GM21526 (cell line): ENCODE data around the gene FEN1.
A peak's percentile ranks its signal among the peaks of the same experiment; 100 is the strongest.

Source experiments
- ATAC-seq: cut with Tn5 transposase; IDR thresholded peaks from one replicate; pipeline ENCODE4 v1.9.1; 2021; ENCODE audit warnings: moderate library complexity; ENCODE audit not compliant: unreplicated experiment, low FRiP score

The FEN1 gene

DNA sequence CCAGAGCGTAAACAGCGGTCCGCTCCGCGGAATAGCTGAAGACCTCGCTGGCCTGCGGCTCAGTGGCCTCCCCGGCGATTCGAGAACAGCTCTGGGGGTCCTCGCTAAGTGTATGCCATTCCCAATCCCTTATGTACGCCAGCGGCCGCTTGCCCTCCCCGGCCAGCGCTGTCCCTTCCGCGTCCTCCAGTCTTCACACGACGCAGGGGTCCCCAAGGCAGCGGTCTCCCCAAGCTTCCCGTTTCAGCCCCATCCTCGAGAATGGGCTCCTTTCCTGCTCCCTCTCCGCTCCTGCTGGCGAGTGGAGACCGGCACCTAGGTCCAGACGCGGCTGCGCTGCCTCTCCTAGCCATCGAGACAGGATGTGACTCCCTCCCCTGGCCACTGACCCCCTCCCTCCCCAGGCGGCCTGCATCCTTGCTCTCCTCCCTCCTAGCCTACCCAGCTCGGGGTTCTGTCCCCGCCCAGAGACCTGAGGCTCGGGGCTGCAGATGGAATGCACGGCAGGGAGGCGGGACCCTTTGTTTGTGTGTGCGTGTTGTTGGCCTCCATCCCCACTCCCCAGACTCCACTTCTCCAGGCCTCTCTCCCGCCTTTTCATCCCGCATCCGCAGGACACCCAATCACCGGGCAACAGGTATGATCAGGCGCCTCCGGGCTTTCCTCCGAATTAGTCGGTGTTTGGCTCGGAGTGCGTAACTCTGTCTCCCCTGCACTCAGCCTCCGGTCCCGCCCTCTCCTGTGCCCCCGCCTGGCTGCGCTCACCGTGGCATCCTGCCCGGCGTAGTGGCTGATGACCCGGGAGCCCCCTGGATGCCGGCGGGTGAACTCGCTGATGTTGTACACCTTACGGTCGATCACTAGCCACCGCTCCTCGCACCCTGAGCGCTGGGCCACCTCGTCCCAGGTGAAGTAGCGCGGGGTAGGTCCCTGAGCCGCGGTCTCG is 23.4 kb downstream of the FEN1 start:
- ATAC-seq = peak; percentile 38

DNA sequence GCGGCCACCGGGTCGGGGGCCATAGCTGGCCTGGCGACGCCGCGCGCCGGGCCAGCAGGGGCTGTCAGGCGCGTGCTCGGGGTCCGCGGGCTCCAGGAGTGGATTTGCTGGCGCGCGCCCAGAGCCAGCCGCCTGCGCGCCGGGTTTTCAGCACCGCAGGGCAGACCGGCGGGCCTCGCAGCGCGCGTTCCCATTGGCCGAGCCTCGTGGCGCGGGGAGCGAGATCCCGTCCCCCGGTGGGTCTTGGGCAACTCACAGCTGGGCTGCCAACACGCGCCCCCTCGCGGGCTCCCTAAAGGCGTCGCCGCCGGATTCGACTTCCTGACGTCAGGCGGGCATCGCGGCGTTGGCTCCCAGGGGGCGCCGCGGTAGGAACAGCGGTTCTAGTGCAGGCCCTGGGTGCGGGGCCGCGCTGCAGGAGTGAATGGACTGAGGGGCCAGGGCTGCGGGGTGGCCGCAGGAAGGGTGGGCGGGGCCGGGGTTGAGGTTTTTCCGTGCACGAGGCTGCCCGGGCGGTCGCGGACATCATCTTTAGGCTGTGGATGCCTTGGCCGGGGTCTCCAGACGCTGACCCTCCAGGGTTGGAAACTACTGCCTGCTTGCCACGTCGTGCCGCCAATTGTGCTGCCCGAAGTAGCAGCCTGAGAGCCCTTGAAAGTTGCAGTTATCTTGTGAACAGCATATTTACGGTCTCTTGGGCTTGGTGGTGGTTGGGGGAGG is 24.2 kb downstream of the FEN1 start, which contains the start of gene FADS1:
TSS of gene FADS1 (minus strand) at position 268 of the 720 bp plus-strand sequence. CDS start at position 194, 74 bp downstream.
- peak; percentile 46 for ATAC-seq

DNA sequence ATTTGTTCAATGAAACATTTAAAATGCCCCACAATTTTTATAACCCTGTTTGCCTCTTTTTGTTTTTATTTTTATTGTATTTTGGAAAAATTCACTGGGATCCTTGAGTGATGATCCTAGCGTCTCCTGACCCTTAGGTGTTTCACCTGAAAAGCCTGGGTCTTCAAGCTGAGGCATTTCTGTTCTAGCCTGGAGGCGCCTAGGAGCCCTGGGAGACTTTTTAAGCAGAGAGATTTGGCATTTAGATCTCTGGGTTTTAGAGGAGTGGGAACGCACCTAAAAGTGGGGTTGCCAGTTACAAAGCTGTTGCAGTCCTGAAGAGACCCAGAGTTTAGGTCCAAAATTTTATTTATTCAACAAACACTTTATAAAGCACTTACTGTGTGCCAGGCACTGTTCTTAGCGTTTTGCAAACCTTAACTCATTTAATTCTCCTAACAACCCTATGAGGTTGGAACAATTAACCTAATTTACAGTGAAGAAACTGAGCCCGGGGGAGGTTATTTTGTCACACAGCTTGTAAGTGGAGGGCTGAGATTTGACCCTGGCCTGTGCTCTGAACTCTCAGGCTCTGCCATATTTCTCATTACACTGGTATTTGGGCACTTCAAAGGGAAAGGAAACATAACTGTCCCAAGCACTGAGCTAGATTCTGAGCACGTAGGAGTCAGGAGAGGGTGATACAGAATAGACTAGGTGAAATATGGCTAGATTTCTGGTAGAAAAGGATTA is 24.9 kb downstream of the FEN1 start:
- no peak for ATAC-seq

DNA sequence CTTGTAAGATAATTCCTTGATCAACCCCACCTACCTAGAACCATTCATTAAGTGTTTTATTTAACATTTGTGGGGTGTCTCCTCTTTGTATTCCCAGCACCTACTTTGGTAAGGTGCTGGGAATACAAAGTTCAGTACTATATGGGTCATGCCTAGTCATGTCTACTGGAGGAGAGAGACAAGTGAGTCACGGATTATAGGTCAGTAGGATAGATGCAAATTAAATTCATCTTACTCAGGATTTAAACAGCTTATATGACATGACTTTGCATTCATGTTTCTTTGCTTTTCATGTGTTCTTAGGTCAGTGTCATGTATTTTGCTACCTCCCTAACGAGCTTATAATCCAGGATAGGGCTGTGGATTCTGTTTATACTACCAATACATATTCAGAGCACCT is 27.5 kb downstream of the FEN1 start:
- no peak for ATAC-seq

DNA sequence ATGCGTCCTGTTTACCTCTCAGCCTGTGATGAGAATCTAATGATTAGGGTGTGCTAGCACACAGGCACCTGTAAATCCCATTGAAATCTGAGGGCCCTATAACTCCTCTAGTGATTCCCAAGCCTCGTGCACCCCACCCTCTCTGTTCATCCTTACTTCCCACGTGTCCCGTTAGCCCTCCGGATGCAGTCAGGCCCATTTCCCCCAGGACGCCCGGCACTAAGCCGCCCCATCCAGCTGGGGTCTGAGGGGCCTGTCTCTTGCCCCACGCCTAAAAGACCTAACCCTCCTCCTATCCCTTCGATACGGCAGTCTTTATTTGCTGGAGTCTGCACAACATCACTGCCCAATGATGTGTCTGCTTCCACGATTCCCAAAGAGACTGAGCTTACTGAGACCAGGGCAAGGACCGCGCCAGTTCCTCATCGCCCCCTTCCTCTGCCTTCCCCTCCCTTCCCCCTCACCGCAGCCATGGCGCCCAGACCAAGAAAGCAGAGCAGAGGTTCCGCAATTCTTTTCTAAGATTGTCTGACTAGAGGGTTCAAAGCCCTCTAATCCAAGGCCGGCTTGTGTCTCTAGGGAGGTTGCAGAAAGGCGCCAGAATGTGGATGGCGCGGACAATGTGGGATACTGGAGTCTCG is 34.3 kb downstream of the FEN1 start:
- ATAC-seq = peak; percentile 8

DNA sequence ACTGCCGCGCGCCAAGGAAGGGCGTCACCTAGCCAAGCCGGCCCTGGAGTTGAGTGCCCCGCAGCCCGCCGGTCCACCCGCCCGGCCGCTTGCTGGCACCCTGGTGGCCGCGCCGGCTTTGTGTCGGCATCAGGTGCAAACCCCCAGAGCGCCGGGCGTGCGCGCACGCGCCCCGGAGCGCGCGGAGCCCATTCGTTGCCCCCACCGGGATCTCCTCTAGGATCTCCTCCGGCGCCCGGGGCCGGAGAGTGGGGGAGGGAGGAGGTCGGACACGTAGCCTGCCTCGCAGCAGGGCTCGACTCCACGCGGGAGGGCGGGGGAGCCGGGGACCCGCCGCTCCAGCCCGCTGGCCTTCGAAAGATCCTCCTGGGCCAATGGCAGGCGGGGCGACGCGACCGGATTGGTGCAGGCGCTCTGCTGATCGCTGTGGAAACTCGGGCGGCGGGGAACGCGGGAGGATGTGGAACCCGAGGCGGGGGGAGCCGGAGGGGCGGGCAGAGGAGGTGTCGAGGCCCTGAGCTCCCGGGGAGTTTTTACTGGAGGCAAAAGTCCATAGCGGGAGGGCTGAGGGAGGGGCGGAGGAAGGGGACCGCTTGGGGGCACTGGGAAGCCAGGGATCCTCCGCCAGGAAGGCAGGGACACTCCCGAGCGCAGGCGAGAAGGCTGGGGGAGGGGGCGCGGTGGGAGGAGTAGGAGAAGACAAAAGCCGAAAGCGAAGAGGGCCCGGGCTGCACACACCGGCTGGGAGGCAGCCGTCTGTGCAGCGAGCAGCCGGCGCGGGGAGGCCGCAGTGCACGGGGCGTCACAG is 35.1 kb downstream of the FEN1 start, which contains the start of gene FADS2:
TSS of gene FADS2 (plus strand) at position 730 of the 808 bp plus-strand sequence. CDS start 91 bp downstream, outside the sequence.
- peak; percentile 64 for ATAC-seq

DNA sequence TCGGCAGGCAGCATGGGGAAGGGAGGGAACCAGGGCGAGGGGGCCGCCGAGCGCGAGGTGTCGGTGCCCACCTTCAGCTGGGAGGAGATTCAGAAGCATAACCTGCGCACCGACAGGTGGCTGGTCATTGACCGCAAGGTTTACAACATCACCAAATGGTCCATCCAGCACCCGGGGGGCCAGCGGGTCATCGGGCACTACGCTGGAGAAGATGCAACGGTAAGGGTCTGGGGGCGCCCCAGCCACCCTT is 35.6 kb downstream of the FEN1 start:
- peak; percentile 2 for ATAC-seq

DNA sequence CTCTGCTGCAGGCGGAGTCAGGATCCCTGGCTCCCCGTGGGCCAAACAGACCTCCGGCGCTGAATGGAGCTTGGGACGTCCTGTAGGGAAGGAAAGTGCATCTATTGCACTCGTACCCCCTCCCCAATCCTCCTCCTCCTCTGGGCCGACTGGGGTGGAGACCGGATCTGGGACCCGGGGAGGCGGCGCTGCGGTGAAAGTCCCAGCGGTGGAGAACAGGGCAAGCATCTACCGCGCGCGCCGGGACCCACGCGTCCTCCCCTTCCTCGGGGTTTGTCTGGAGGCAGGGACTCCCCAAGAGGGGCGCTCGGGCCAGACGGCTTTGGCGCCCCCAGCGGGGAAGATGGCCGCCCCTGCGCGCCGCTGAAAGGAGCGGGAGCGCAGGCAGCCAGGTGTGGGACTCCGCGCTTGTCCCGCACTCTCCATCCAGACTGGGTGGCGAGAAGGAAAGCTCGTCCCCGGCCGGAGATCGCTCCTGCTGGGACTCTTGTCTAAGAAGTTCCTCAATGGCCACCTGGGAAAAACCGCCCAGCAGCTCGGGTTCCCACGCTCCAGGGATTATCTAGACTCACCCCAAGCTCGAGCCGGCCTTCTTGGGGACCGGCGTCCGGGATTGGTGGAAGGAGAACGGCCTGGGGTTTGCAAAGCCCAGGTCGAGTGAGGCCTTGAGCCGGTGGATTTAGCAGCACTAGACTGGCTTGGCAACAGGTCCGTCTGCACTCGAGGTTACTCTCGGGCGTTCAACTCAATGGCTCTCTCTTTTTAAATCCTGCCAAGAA is 36.1 kb downstream of the FEN1 start:
- no peak for ATAC-seq

DNA sequence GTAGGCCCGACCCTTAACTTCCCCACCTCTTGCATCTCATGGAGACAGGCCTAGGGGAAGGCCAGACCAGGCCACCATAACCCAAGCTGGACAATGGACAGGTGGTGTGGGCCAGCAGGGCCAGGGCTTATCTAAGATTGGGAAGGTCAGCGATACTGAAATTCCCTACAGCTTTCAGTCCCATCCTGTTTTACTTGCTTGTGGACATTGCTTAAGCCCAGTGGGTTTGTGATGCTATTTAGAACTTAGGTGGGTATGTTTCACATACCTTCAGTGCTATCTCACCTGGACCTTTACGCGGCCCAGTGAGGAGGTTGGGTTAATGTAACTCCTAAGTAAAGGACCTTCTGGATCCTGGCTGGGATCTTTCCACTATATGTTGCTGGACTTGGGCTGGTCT is 37.1 kb downstream of the FEN1 start:
- no peak for ATAC-seq

DNA sequence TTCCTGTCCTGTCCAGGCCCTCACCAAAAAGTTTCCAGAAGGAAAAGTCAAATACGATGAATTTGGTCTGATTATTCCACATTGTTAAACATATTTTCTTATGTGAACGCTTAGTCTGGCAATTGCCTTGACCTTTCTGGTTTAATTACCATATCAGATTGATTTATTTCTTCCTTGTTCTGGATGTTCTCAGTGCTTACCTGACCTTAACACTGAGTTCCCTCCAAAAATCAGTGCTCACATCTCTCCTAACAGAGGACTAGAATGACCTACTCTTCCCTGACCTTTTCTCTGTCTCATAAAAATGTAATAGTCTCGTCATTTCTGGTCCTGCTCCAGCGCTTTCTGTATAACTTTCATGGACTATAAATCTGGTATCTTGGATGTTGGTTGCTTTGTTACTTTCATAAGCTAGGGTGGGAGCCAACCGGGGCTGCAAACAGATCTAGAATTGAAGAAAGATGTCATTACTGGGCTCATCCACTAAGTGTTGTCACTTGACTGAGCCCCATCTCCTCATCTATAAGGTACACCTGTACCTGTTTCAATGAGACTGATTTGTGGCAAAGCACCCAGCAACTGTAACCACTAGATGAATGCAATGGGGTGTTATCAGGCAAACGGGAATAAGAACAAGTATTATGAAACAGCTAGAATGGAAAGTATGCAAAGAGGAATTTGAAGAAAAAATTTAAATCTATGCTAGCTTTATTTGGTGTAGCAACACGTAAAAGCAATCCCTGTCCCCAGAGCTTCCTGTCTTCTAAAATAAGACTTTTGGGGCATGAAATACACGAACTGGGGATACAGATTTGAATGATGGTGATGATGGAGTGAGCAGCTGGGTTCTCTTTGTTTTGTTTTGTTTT is 37.8 kb downstream of the FEN1 start:
- no peak for ATAC-seq

DNA sequence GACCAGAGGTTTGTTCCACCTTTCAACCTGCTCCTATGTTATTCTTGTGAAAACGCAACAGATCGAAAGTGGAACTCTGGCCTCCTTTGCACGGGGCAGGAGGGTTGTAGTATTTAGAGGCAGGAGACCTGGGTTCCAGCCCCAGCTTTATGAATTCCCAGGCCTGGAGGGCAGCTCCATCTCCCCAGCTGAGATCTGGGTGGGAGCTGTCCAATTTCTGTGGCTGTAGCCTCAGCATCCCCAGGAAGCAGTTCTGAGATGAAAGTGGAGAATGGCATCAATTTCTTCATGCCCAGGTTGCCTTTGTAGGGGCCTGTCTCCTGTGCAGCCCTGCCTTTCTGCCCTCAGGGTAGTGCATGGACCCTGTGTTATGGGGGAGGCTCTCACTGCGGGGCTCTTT is 39.5 kb downstream of the FEN1 start:
- ATAC-seq = no peak

DNA sequence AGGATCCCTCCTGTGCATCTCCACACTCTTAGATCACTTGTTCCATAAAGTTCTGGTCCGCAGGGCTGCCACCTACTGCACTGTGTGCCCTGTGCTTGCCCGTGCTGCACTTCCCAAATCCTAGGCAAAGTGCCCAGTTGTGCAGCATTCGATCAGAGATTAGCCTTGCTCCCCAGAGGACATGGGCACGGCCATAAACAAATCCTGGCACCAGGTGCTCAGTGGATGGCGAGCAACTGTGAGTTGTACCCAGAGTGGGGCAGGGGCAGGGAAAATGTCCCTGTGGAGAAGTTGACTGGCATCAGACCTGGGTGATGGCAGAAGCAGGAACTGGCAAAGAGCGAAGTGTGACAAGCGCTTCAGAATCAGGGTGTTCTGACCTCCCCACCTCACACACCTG is 40.0 kb downstream of the FEN1 start:
- no peak for ATAC-seq

DNA sequence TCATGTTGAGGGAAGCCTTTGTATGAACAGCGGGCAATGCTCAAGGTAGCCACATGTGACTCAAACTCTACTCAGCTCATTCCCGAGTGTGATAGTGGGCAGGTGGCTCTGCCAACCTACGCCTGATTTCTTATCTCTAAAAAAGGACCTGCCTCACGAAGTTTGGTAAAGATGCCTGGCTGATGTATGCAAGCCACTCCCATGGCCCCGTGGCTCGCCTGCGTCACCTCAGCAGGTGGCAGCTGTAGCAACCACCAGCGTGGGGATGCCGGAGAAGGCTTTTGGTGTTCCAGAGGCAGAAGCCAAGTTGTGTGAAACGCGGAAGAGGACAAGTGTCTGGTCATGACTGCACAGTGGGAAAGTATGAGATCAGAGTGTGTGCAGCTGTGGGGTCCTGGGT is 40.8 kb downstream of the FEN1 start:
- ATAC-seq = no peak

DNA sequence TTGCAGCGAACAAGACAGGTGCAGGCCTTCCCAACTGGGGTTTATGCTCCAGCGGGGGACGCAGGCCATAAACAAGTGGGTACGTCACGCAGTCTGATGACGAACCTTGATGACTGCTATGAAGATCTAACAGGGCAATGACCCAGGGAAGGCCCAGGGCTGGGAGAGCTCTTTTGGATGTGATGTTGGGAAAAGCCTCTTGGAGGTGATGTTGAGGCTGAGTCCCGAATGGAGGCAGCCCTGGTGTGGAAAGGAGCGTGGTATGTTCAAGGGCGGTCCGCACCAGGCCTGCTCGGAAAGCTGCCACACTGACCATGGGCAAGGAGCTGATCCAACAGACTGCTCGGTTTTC is 41.2 kb downstream of the FEN1 start:
- ATAC-seq = no peak

DNA sequence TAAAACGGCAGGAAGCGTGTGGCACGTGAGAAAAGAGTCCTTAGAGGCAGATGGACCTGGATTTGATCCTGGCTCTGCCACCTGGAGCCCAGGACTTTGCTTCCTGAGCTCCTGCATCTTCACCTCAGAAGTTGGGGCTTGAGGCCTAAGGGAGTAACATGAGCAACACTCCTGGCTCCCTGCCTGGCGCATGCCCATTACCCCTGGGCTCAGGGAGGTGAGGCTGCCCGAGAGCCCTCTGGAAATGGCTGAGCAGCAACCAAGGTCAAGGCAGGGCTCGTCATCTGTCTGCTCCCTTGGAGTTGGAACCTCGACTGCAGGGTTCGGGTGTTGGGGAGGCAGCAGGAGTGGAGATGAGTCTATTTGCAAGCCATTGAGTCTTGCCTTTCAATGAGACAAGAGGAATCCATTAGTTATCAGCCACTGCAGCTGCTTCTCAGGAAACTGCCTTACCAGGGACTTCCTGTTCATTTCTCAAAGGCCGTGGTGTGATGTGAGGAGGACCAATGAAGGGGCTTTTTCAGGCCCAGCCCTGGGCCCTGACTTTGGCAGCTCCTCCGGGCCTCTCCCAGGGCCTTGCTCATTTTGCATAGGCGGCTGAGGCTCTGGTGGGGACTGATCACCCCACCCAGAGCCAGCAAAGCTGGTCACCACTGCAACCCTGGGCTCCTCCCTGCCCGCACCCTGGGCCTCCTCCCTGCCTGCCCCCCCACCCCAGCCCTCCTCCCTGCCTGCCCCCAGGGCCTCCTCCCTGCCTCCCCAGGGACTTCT is 41.8 kb downstream of the FEN1 start:
- ATAC-seq = peak; percentile 80

DNA sequence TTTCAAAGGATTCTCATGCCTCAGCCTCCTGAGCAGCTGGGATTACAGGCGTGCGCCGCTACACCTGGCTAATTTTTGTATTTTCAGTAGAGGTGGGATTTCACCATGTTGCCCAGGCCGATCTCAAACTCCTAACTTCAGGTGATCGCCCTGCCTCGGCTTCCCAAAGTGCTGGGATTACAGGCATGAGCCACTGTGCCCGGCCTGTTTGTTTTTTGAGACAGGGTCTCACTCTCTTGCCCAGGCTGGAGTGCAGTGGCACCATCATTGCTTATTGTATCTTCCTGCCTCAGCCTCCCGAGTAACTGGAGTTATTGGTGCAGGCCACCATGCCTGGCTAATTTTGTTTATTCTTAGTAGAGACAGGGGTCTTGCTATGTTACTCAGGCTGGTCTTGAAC is 43.5 kb downstream of the FEN1 start:
- ATAC-seq = no peak

DNA sequence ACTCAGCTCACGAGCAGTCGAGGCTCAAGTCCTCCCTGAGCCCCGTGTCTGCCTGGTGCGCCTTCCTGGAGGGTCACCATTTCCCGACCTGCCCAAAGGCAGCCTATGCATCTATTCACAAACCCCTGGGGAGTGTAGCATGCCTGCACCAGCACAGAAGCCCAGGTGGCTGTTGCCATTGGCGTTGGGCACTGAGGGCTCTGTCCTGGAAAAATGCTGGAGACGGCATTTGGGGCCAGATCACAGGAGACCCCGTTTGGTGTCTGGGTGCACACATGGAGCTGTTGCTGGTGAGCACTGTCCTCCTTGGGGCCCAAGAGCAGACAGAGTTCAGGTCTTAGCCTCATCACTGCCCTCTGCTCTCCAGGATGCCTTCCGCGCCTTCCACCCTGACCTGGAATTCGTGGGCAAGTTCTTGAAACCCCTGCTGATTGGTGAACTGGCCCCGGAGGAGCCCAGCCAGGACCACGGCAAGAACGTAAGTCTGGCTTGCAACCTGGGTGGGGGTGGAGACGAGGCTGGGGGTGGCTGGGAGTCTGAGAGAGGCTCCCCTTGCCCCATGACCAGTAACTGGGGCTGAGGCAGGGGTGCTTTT is 44.8 kb downstream of the FEN1 start:
- ATAC-seq = no peak
